Activated CD4-positive, alpha-beta T cell treated with anti-CD3 and anti-CD28 coated beads, Interleukin-2, amount 10 ng/mL, durations not matched to agents 7 days and 5 days (primary cell): Measurements from ENCODE around the gene LAMA1. TPM values are rescaled to one million over a fixed set of nuclear protein-coding genes. Genes with fewer than 3 reads are reported as not detected.

Source experiments
- CTCF ChIA-PET: fragments of 350-600 bp; sonication (Branson Sonifier 250); formaldehyde crosslinking; loops from one replicate; lab custom pipeline; 2021; ENCODE audit warnings: antibody characterized with exemption; lab: Charles Lee
- POLR2A ChIA-PET: fragments of 350-600 bp; sonication (Branson Sonifier 250); formaldehyde crosslinking; loops from one replicate; lab custom pipeline; 2021; ENCODE audit warnings: antibody characterized with exemption; lab: Charles Lee
- DNase-seq: peaks from one replicate; pipeline ENCODE4 v3.0.0-alpha.2; 2020
- H3K27ac Mint-ChIP-seq: one replicate; pipeline ENCODE4 v1.8.0; 2021; ENCODE audit warnings: mild to moderate bottlenecking, moderate library complexity, mixed read lengths
- H3K27me3 Mint-ChIP-seq: one replicate; pipeline ENCODE4 v1.8.0; 2021; ENCODE audit warnings: mixed read lengths
- H3K36me3 Mint-ChIP-seq: one replicate; pipeline ENCODE4 v1.8.0; 2021; ENCODE audit warnings: low read depth, mixed read lengths
- H3K4me1 Mint-ChIP-seq: one replicate; pipeline ENCODE4 v1.8.0; 2021; ENCODE audit warnings: mixed read lengths
- H3K4me3 Mint-ChIP-seq: one replicate; pipeline ENCODE4 v1.8.0; 2021; ENCODE audit warnings: mild to moderate bottlenecking, moderate library complexity, mixed read lengths
- H3K9me3 Mint-ChIP-seq: one replicate; pipeline ENCODE4 v1.8.0; 2021; ENCODE audit warnings: mixed read lengths
- total RNA-seq, 2 experiments: library from RNA; stranded (reverse); gene quantifications; one replicate each; pipeline ENCODE4 v1.2.3, GENCODE V29; 2021

Gene LAMA1
- total RNA-seq, 2 experiments from 2014 or later, result not detected

DNA sequence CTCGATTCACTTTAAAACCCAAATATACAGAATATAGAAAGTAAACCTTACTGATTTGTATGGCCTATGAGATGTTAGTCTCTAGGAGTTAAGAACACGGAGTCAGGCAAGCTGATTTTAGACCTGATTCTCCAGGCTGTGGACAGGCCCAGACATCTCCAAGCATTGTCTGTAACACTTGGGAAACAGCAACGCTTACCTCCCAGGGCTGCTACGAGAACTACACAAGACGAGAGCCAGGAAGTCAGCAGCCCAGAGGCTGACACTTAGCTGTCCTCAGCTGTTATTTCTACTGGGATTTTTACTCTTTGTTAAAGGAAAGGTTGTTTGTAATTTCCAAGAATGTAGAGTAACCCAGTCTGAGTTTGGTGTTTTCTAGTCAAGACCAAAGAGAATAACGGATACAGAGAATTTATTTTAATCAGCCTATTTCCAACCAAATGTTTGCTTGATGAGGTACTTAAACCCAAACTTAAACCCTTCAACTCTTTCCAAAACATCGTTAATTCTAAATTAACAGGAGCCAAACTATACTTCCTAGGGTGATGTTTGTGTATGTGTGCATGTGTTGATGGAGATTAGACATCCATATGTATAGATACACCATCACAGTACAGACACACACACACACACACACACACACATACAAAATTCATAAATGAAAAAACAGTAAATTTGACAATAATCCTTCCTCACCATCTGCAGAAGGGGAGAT lies 123.4 kb downstream of the LAMA1 start:
- DNase-seq, result no peak
- Mint-ChIP-seq H3K9me3 (no peaks in the 10 kb centered on the region), H3K4me3 (no peak overlapping the region), H3K27me3 (no peaks in the 10 kb centered on the region), H3K36me3 (no peaks in the 10 kb centered on the region), H3K4me1 (no peaks in the 10 kb centered on the region), H3K27ac (no peak overlapping the region)
- POLR2A ChIA-PET, result no interaction called here
- CTCF ChIA-PET, result no interaction called here

DNA sequence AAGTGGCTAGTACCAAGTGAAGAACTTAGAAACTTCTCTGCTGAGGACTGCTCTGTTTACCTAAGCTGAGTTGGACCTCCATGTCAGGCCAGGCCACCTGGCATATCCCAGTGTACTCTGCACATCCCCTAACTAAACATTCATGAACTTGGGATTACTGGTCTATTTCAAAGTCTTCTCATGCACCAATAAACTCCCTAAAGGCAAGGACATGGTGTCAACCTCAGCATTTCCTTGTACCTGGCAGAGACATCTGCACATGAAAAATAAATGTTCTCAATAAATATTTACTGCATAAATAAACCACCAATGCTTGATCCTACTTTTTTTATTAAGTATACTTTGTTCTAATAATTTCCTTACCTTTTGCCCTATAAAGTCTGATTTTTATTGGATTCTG lies 124.8 kb downstream of the LAMA1 start:
- Mint-ChIP-seq H3K27ac (no peak overlapping the region), H3K9me3 (no peaks in the 10 kb centered on the region), H3K4me3 (no peak overlapping the region), H3K27me3 (no peaks in the 10 kb centered on the region), H3K36me3 (no peaks in the 10 kb centered on the region), H3K4me1 (no peaks in the 10 kb centered on the region)
- POLR2A ChIA-PET, result no interaction called here
- DNase-seq, result no peak
- CTCF ChIA-PET, result no interaction called here

DNA sequence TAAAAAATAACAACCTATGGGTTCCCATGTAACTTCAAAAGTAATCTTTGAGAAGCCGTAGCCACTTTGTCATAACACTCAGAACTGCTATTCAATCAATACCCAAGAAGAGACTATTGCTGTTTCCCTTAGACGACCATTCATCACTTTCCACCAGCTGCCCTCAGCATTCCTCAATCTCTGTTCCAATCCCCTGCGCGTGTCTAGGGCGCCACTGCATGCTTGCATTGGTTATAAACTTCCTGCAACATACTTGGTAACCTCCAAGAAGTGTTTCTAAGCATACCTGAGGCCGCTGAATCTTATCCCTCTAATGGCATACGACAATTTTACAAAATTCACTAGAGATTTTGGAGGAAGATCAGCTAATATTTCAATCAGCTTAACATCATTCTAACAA lies 134.2 kb downstream of the LAMA1 start:
- no peaks in the 10 kb centered on the region for H3K4me1 Mint-ChIP-seq
- no peak overlapping the region for H3K27ac Mint-ChIP-seq
- POLR2A ChIA-PET, result no interaction called here
- H3K9me3 Mint-ChIP-seq, result no peaks in the 10 kb centered on the region
- H3K4me3 Mint-ChIP-seq, result no peak overlapping the region
- CTCF ChIA-PET, result no interaction called here
- no peak for DNase-seq
- H3K36me3 Mint-ChIP-seq, result no peaks in the 10 kb centered on the region
- H3K27me3 Mint-ChIP-seq, result no peaks in the 10 kb centered on the region

DNA sequence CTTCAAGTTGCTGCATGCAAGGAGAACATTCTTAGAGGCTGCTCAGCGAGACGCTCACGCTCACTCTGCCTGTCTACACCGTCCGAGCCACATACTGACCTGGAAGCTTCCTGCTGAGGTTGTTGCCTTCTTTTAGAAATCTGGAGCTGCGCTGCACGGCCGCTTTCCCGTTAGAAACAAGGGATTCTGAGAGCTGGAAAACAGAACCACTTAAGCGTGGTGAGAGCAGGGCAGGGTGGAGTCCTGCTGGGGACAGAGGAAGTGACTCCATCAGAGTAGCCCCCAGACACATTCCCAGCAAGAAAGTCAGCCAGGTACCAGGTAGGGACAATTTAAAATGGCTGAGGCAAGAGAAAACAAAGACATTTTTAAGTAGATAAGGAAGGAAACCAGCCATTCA lies 135.2 kb downstream of the LAMA1 start:
- DNase-seq, result no peak
- no peaks in the 10 kb centered on the region for H3K4me1 Mint-ChIP-seq
- no peaks in the 10 kb centered on the region for H3K27me3 Mint-ChIP-seq
- H3K9me3 Mint-ChIP-seq, result no peaks in the 10 kb centered on the region
- no peak overlapping the region for H3K4me3 Mint-ChIP-seq
- H3K36me3 Mint-ChIP-seq, result no peaks in the 10 kb centered on the region
- CTCF ChIA-PET, result no interaction called here
- POLR2A ChIA-PET, result no interaction called here
- no peak overlapping the region for H3K27ac Mint-ChIP-seq

DNA sequence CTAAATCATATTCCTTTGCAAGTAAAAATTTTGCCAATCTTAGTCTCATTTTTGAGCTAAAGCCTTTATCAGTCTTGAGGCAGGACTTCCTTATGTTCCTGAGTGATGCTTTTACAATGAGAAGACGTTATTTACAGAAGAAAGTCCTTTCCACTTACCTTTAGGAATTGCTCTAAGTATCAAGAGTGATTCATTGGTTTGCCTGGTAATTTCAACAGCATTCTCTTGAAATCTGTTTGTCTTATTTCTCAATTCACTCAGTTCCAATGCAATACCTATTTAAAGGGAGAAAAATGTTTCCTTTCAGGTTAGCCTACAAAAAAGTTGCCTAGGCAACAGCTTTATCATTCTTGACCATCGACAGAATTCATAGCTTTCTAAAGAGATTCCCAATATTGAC lies 137.2 kb downstream of the LAMA1 start:
- ChIA-PET POLR2A (no interaction called here), CTCF (interaction anchor here (0.6 kb wide), 1 partner anchor 239 kb away, joined by 11 read pairs; no protein-coding TSS in a partner anchor)
- Mint-ChIP-seq H3K27ac (no peak overlapping the region), H3K4me1 (no peaks in the 10 kb centered on the region), H3K4me3 (no peak overlapping the region), H3K36me3 (no peaks in the 10 kb centered on the region), H3K27me3 (no peaks in the 10 kb centered on the region), H3K9me3 (no peaks in the 10 kb centered on the region)
- no peak for DNase-seq

DNA sequence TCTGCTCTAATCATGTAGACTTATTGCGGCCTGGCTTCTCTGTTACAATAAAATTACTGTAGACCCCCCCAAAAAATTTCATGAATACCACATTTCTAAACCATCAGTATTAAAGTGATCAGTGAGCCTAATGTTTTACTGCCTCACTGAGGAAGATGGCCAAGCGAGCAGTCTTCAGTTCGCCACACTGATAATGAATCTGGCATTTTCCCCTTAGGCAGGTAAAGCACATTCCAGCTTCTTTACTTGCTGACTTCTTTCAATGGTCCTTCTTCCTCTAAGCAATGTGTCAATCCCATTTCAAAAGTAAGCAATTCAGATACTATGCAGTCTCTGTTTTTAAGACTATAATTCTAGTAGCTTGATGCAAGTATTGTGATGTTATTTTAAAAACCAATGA lies 137.6 kb downstream of the LAMA1 start:
- DNase-seq, result no peak
- Mint-ChIP-seq H3K27ac (no peak overlapping the region), H3K36me3 (no peaks in the 10 kb centered on the region), H3K4me1 (no peaks in the 10 kb centered on the region), H3K9me3 (no peaks in the 10 kb centered on the region), H3K27me3 (no peaks in the 10 kb centered on the region), H3K4me3 (no peak overlapping the region)
- CTCF ChIA-PET, result interaction anchor here (0.6 kb wide), 1 partner anchor 238 kb away, joined by 11 read pairs; no protein-coding TSS in a partner anchor
- POLR2A ChIA-PET, result no interaction called here

DNA sequence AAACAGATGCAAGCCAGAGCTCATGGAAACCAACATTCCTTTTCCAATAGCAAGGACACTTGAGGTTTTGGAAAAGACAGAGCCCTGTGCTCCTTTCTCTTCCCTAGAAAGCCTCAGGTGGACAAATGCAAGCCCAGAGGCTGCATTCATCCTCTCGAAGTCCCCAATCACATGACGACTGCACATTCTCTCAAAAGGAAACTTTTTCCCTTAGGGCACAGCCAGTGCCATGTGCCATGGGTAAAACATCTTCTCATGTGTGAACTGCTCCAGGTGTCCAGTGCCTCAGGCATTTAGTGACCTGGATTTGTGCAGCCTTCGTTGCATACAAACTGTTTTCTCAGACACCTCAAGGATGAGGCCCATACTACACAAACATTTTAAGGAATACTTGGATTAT lies 140.7 kb downstream of the LAMA1 start:
- no peaks in the 10 kb centered on the region for H3K4me1 Mint-ChIP-seq
- ChIA-PET CTCF (no interaction called here), POLR2A (no interaction called here)
- DNase-seq, result no peak
- no peak overlapping the region for H3K27ac Mint-ChIP-seq
- no peaks in the 10 kb centered on the region for H3K36me3 Mint-ChIP-seq
- H3K9me3 Mint-ChIP-seq, result no peaks in the 10 kb centered on the region
- no peaks in the 10 kb centered on the region for H3K27me3 Mint-ChIP-seq
- no peak overlapping the region for H3K4me3 Mint-ChIP-seq

DNA sequence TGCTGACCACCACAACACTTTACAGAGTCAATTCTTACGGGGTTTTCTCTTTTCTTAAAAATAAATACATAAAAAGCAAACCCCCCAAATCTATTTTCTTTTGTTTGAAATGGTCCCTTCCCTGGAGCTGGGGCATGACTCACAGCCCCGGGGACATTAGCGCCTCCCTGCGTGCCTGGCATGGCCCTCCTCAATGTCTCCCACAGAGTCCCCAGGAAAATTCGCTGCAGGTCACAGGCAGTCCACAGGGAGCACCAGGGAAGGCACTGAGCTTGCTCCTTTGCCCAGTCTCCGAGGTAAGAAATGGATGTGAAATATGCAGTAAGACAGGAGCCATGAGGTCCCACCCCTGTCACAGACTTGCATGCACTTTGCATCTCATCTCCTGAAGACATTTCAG lies 142.5 kb downstream of the LAMA1 start:
- CTCF ChIA-PET, result no interaction called here
- Mint-ChIP-seq H3K27ac (no peak overlapping the region), H3K4me1 (no peaks in the 10 kb centered on the region)

DNA sequence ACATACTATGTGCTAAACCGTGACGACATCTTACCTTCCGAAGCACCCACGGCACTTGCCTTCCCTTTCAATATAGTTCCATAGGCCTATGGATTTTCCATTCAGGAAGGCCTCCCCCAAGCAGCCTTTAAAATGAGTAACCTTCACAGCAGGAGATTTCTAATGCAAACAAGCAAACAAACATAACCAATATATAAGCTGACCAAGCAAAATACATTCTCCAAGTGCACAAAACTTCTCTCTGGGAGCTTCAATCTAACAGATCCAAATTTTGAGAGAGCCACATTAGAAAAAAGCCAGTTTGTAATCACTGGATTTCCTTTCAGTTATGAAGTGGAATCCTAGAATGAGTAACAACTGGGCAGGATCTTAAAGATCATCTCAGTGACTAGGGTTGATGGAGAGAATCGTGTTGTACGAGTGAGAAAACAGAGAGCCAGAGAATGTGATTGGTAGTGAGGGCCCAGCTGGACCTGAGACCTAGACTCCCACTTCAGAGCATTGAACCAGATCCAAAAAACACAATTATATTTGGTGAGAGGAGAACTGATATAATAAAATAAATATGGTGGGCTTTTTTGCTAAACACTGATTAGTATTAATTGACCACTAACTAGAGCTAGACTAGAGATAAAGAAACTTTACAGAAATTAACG lies 145.6 kb downstream of the LAMA1 start:
- POLR2A ChIA-PET, result no interaction called here
- CTCF ChIA-PET, result no interaction called here
- H3K4me3 Mint-ChIP-seq, result no peak overlapping the region
- no peak overlapping the region for H3K27ac Mint-ChIP-seq
- H3K27me3 Mint-ChIP-seq, result no peaks in the 10 kb centered on the region
- no peak for DNase-seq
- H3K36me3 Mint-ChIP-seq, result no peaks in the 10 kb centered on the region
- H3K9me3 Mint-ChIP-seq, result no peaks in the 10 kb centered on the region
- H3K4me1 Mint-ChIP-seq, result no peaks in the 10 kb centered on the region

More for the DNA sequence above, 142.5 kb downstream of the LAMA1 start:
- Mint-ChIP-seq H3K9me3 (no peaks in the 10 kb centered on the region), H3K27me3 (no peaks in the 10 kb centered on the region), H3K4me3 (no peak overlapping the region), H3K36me3 (no peaks in the 10 kb centered on the region)
- POLR2A ChIA-PET, result no interaction called here
- DNase-seq, result no peak

DNA sequence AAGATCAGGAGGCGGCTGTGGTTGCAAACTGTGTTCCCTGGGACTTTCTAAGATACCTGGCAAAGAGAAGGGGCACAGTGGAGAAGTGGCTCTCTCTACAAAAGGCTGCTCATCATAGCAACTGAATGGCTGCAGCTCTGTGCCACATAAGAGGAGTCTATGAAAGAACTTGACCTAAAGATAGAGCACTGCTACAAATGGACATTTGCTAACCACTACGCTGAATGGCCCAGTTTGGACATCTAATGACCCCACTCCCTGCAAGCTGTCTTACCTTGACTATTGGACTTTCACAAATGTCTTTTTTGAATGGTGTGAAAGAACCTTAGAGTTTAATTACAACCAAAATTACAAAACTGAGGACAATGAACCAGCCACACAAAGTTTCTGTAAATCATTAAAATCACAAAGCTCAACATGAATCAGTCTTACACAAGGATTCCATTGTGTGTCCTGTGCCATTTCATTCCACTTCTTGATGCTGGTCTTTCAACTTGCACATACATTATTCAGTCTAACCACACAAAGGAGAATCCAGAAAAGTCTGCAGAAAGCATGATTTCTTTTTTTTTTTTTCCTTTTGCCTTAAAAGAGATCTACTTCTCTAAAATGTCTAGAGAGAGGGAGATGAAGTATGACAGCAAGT lies 154.0 kb downstream of the LAMA1 start:
- Mint-ChIP-seq H3K4me1 (no peaks in the 10 kb centered on the region), H3K27ac (no peak overlapping the region), H3K36me3 (no peaks in the 10 kb centered on the region), H3K4me3 (no peak overlapping the region), H3K27me3 (no peaks in the 10 kb centered on the region), H3K9me3 (no peaks in the 10 kb centered on the region)
- CTCF ChIA-PET, result no interaction called here
- POLR2A ChIA-PET, result interaction anchor here (0.6 kb wide), 1 partner anchor 1294 kb away, joined by 3 read pairs; no protein-coding TSS in a partner anchor
- DNase-seq, result no peak

DNA sequence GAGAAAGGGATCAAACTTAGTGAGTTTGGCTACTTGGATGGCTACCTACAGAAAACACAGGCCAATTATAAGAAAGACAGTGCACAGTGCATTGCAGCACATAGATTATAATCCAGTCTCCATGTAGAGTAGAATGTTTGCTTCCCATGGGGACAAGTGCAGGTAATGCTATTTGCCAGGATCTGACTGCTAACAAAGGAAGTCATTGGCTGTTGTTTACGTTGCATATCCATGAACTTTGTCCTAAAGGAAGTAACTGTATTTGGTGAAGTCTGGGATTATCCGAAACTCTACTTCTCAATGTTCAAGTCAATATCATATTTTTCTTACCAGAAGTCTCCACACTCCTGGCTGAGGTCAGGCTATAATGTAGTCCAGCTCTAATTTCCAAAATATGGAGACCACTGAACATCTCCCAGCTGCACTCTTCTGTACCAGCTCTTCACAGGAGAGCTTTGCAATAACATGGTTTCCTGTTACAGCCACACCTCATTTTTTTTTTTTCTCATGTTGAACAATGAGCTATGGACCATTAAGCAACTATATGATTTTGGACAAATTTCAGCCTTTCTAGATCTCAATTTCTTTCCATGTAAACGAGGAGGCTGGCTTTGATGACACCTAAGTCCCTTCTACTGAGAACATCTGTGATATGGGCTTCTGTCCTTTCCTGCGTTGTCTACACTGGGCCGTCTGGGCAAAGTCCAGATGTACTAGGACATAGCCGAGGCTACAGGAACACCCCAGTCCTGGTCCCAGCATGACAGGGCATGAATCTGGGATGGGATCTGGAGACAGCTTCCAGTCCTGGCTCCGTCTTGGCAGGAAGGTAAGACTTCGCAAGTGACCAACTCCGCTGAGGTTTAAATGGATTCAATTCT lies 154.8 kb downstream of the LAMA1 start:
- no peak for DNase-seq
- Mint-ChIP-seq H3K27ac (no peak overlapping the region), H3K36me3 (no peaks in the 10 kb centered on the region), H3K4me1 (no peaks in the 10 kb centered on the region), H3K4me3 (no peak overlapping the region), H3K9me3 (no peaks in the 10 kb centered on the region), H3K27me3 (no peaks in the 10 kb centered on the region)
- POLR2A ChIA-PET, result no interaction called here
- CTCF ChIA-PET, result no interaction called here

DNA sequence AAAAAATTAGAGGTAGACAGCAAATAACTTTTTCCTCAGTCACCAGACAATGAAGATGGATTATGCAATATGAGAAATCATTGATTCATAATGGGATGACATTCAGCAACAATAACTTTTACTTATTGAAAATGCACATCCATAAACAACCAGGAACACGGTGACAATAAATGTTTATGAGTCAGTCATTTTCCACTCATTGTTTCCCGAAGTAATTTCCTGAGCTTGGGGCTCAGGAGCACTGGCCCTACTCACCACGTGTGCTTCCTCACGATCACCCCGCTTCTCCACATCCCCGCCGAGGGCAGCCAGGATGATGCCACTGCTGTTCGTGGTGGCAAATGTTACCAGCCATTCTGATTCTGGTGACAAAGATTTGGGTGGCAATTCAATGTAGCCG lies 156.3 kb downstream of the LAMA1 start:
- no peaks in the 10 kb centered on the region for H3K9me3 Mint-ChIP-seq
- no peaks in the 10 kb centered on the region for H3K36me3 Mint-ChIP-seq
- H3K4me3 Mint-ChIP-seq, result no peak overlapping the region
- no peak for DNase-seq
- no peak overlapping the region for H3K27ac Mint-ChIP-seq
- H3K27me3 Mint-ChIP-seq, result no peaks in the 10 kb centered on the region
- ChIA-PET POLR2A (no interaction called here), CTCF (no interaction called here)
- H3K4me1 Mint-ChIP-seq, result no peaks in the 10 kb centered on the region

DNA sequence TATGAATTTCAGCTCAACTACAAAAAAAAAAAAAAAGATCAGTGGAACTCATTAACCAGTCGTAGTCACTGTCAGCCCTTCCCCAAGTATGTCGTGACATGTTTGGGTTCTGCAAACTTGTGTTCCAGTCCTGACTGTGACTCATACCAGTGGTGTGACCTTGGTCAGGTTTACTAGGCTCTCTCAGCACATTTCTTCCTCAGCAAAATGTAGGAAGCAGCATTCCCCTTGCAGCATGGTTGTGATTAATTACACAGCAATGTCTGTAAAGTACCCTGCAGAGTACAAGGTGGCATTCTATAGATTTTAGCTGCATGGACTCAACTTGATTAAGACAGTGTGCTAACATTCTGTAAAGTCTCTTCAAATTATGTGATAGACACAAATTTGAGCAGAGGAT lies 156.9 kb downstream of the LAMA1 start:
- Mint-ChIP-seq H3K27ac (no peak overlapping the region), H3K4me3 (no peak overlapping the region), H3K36me3 (no peaks in the 10 kb centered on the region), H3K4me1 (no peaks in the 10 kb centered on the region), H3K27me3 (no peaks in the 10 kb centered on the region), H3K9me3 (no peaks in the 10 kb centered on the region)
- no peak for DNase-seq
- POLR2A ChIA-PET, result no interaction called here
- CTCF ChIA-PET, result no interaction called here
